ENCODE results near the gene CHRNA7.

The CHRNA7 gene

DNA sequence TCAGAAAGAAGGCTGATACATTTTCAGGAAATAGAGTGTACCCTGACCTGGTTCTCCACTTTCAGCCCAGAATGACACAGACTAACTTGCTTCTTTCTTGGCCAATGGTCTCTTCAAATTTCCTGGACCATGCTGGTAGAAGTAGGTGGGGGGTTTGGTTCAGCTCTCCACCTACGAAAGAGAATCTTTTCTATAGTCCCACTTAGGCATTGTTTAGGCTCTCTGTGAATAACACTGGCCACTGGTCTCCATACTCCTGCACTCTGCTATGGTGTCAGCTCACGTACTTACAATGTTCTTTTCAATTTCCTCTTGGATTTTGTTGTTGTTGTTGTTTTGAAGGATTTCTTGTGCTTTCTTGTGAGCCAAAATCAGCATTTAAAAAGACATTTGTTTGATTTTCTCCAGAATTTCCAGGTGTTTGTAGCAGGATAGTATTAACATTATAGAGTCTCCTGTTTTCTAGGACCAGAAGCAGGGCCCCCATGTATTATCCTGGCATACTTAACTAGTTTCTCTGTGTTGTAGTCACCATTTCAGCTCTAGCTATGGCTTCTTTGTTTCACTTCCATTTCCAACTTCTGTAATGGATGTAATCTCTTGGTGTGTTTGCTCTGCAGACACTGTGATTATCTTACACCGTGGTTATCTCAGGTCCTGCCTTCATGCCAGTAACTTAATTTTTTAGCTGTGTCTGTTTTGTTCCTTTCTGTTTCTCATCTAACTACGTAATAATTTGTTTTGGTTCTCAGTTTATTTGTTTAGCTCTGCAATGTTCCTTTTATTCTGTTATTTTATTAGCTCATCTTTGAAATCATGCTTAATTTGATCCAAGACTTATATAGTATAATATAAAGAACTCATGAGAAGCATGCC lies 61.4 kb downstream of the CHRNA7 start:
- no peak for DNase-seq

DNA sequence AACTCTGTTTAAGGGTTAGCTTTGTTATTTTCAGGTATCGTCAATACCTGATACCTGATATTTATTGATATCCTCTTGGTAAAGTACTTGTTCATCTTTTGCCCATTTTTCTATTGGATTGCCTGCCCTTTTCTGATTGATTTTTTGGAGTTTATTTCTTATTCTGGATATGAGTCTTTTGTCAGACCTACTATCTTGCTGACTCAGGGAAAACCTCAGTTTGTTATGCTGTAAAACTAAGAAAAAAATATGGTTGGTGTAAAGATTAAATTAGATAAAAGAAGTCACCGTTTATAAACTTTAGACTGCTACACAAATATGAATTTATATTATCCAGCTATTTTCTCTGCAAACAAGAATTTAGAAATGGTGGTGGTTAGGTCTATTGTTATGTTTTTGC lies 65.9 kb downstream of the CHRNA7 start:
- no peak for DNase-seq

DNA sequence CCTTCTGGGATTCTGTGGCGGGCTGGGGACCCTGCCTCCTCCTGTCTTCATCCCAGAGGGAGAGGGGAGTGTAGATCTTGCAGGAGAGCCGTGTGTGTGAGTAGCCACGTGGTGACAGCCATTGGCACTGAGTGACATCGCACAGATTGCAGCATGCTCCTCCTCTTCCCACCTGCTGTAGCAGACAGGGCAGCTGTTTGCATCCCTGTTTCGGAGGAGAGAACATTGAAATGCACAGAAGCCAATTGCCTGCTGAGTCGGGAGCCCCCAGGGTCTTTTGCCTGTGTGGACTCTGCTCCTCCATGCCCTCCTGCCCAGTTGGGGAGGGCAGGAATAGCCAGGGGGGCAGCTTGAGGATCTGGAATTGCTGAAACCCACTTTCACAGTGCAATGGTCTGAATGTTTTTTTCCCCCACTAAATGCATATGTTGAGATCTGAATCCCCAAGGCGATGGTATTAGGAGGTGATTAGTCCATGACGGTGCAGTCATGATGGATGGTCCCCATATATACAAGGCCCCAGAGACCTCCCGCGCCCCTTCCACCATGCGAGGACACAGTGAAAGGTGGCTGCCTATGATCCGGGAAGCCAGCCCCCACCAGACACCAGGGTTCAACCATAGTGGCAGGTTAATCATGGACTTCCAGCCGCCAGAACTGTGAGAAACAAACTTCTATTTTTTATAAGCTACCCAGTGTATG lies 66.8 kb downstream of the CHRNA7 start:
- no peak for DNase-seq

DNA sequence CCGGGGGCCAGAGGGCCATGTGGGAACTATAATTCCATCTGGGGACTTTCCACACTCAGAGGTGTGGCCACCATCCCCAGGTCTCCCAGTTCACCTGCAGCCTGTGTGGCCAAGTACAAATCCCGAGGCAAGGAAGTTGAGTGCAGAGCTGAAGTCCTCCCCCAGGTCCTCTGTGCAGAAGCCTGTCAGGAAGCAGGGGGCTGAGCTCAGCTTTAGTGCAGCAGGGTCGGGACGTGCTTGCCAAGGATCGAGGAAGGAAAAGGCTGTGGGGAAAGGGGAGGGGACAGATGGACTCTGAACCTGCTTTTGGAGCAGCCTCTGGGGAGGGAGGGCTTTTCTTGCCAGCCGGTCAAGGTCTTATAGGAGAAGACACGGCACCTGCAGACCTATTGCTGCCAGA lies 67.7 kb downstream of the CHRNA7 start:
- no peak for DNase-seq

DNA sequence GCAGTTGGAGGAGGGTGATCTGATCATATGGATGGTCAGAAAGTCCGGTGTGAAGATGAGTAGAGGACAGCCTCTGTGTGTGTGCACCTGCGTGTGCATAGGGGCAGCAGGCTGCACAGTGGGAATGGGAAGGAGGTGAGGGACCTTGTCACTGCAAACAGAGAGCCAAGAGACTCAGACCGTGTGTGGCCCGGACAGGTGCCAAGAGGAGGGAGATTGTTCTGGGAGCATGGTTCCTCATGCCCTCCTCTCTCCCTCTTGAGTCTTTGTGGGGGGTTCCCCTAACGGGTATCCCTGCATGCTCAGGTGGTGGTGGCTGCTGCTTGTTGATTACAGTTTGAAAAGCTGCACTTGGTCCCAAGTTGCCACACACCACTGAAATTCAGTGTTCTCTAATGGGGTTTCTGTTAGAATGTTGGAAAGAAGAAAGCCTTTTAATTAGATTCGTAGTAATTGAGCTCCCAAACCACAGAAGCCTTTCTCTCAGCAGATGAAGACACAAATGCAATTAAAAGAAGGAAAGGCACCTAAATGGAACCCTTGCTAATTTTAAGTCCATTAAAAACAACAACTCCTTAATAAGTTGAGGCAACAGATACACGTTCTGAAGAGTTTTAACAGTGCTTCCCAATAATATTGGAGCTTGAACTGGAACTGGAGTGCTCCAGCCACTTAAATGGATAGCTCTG lies 68.9 kb downstream of the CHRNA7 start:
- DNase-seq = no peak

DNA sequence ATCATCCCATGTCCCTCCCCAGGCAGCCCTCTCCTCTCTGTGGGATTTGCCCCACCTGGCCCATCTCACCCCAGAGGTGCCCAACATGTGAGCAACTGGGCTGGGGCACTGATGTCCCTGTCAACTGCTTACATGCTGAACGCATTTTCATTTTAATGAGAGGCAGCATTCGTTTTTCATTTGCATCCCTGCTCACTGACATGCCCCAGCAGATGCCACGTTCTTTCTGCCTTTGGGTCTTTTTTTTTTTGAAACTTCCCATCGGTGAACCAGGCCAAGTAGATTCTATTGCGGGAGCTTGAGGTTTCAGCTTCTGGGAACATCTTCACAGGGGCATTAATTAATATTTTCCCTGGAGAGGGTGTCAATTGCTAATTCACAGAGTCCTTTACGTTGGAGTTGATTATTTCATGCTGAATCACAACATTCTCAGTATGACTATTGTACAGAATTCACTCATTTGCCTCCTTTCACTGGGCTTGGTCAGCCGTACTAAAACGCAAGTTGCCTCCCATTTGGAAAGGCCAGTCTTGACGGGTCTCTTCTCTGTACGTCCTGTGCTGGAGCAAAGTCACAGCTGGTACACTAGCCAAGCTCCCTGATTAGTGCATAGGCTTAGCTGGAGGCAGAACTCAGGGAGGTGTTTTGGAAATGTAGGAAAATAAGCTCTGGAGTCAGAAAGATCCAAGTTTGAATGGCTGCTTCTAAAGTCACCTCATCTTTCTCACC lies 69.8 kb downstream of the CHRNA7 start:
- peak; percentile 9 for DNase-seq

DNA sequence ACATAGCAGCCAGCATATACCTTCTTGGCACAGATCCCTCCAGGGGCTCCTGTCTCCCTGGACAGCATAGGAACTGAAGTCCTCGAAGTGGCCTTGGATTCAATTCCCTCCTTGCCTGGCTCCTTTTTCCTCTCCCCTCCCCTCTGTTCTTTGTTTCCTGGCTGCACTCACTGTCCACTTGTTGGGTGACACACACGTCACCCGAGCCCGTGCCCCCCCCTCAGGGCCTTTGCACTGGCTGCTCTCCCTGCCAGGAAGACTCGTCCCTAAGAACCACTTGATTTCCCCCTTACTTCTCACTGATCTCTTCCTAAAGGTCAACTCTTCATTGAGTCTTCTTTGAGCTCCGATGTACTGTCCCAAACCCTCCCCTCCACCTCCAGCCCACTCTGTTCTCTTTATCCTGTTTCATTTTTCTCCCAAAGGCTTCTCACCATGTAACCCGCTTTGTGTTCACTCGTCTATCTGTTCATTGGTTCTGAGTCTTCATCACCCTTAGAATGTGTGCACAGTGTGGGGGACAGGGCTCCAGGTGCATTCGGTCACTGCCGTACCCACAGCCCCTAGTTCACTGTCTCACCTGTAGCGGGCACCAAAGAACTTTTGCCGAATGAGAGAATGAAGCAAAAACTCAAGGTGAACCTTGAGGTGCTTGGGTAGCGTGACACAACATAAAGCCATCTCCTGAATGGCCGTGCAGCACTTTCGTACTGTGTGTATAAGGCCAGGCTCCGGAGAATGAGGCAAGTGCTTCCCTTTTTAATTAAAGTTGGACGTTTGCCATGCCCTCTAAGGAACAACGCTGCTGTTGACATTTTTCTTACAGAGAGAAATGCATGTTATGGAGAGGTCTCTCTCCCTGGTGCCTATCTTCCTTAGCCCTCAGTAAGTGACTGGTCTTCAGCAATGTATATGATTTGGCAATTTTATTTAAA lies 74.0 kb downstream of the CHRNA7 start:
- DNase-seq = no peak

DNA sequence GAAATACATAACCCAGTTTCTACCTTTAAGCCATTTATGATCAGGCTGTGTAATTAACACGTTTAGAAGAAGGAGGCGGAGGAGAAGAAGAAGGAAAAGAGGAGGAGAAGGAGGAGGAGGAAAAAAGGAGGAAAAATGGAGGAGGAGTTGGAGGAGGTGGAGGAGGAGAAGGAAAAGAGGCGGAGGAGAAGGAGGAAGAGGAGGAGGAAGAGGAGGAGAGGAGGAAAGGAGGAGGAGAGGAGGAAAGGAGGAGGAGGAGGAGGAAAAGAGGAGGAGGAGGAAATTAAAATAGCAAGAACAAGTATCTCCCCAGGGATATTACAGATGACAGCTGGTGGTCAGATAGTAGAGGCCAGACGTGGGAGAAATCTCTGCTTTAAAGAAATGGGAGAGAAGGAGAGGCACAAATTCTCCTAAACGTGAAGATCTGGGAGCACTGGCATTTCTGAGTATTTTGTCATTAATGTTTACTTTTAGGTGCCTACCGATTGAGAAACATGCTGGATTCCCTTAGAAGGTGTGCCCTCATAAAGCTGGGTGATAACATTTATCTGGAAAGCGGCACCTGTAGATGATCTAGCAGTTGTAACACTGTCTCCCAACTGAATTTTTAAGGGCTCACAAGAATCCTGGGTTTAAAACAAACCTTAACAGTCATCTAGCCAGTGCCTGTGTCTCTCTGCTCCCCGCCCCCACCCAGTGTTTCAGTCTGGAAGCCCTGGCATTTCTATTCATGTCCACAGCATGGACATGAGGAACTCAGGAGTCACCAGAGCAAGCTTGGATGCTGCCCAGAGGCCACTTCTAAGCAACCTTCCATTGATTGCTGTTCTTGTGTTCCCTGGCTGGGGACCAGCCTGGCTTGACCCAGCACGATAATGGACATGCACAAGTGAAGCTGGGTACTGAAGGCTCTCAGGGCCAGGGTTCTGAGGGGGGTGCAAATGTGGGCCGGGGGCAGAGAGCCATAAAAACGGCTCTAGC lies 75.2 kb downstream of the CHRNA7 start:
- DNase-seq = no peak

DNA sequence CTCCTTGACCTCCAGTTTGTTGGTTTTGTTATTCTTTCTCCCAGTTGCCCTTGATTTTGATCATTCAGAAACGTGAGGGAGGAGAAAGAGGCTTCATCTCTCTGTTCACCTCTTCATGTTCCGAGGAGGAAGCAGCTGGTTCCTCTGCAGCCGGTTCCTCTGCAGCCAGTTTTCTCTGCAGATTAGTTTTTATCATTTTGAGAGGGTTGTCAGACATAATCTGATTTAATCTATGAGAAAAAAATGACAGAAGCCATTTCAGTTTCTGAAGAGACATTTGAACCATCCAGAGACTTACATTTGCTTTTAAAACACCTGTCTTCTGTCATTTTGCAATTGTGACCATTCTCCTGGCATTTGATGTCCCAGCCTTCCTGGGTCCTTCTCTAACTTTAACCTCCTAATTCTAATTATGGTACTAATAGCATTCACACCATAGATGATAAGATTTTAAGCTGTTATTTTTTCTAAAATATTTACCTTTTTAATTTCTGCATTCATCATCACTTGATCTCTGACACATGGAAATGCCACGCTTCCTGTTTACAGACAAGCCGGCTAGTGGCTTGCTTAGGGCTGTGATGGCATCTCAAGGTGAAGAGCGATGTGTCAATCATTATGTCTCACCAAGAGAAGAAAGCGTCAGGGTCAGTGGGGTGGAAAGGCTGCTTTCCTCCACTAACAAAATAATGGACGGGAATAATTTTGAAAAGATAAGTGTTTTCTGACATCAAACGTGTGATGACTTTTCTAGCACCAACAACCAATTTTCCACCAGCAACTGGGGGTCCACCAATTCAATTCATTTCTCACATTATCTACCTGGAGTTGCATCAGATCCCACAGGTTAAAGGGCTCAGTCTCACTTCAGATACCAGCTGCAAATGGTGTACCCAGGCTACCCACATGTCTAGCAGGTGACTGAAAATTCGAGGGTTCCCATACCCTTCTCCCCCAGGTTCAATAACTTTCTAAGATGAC lies 76.4 kb downstream of the CHRNA7 start:
- no peak for DNase-seq

DNA sequence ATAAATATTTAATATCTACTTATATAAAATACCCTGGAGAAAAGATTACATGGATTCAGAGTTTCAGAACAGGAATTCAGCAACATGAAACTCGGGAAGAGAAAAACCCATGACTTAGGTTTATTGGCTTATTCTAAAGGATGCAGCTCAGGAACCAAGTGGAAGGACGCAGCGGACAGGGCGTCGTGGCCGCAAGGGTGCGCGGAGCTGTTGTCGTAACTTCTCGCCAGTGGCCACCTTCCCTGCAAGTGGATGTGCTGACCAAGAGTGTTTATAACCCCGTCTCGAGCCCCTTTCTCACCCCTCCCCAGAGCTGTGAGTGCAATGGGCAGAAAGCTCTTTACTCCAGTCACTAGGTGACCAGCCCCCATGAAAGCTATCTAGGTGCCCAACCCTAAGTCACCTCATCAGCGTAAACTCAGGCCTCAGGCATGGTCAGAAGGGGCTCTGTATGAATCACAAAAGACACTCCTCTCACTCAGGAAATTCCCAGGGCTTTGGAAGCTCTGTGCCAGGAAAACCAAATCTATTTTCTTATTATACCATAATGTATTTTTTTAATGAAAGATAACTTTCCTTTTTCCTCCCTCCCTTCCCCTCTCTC lies 77.3 kb downstream of the CHRNA7 start:
- DNase-seq = no peak

DNA sequence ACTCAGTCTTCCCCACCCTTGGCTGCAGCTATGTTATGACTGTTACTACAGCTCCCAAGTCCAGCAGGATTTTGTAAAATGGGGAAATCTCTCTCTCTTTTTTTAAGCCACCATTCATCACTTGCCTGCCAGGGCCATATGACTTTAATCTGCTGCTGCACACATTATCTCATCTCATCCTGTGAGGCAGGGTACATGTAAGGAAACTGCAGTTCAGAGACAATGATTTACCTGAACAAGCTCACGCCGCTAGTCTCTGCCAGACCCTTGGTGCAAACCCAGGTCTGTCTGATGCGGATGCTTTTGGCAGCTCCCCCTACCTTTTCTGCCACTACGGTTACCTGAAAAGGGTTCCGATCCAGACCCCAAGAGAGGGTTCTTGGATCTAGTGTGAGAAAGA lies 78.3 kb downstream of the CHRNA7 start:
- DNase-seq = no peak

DNA sequence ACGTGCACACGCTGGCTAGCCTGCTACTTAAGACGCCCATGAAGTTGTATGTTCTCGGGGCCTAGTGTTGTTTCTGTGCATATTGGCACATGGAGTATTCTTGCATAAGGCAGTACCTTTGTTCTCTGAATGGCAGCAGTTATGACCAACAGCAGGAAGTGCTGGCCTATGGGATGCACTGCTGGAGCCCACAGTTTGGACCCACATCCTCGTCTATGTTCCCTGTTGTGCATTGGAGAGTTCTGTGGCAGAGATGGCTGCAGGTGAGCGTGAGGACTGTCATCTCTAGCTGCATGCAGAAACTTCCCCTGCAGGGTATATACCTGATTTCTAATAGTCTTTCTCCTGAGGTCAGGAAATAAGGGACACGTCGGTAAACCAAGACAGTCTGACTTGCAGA lies 81.8 kb downstream of the CHRNA7 start:
- no peak for DNase-seq

DNA sequence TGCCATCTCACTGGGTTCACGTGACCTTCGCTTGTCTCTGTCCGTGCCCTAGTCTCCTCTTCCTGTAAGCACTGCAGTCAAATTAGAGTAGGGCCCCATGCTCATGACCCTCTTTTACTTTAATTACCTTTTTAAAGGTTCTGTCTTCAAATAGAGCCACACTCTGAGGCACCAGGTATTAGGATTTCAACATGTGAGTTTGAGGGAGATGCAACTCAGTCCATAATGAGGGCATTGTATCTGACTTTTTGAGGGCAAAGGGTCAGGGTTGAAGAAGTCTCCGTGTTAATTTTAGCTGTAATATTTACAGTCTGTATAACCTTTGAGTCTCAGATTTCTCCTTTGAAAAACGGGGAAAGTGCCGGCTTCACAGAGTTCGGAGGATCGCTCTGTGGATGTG lies 82.9 kb downstream of the CHRNA7 start:
- no peak for DNase-seq

DNA sequence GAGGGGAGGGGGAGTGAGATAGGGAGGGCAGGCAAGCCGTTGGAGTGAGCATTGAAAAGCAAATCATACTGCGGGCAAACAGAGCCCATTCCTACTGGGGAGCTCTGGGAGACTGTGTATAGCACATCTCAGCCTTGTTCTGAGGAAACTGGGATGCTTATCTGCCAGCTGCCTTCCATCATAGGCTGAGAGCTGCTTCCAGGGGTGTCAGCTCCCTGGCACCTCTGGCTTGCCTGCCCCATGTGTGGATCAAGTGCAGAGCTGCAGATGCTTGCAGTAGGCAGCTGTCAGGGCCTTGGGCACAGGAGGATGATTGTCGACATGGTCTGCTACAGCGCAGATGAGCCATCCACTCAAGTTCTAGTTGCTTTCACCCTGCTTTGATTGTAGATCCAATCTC lies 86.8 kb downstream of the CHRNA7 start:
- no peak for DNase-seq

DNA sequence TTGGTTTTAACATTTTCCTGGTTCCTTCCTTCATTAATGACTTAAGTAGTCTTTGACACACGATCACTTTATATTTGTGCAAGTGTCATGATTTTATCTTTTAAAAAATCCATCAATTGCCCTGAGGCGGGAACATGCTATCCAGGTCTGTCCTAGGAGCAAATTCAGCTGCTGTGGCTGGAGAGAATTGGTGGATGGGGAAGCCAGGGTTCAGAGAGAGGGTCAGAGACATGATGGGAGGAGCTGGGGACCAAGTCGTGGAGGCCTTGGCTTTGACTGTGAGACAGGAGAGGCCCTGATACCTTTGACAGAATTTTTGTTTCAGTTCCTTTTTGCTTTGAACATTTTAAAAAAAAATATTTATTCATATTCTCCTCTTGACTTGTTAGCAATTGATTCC lies 89.0 kb downstream of the CHRNA7 start:
- DNase-seq = no peak

DNA sequence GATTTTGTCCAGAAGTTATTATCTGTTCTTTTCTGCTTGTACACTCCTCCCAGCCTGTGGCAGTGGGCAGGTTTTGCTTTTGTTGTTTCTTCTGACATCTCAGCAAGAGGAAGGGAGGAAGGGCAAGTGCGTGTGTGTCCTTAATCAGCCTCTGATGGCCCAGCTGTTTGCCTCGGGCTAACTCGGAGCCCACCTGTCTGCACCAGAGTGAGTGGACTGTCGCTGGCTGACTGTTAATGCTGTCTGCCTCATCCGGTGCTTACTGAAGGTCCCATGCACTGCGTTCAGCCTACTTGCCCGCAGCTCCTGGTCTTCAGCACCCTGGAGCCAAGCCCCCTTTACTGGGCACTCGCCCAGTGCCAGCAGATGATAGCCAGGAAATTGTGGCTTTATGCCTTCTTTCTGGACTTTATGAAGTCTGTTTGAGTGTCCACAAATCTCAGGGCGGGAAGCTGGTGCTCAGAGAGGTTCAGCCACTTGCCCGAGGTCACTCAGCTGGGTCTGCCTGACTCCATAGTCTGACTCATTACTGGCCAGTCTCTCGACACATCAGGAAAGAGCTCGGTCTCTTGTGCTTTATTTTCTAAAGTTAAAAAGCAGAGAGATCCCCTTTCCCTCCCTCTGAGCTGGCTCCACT lies 89.5 kb downstream of the CHRNA7 start:
- no peak for DNase-seq

DNA sequence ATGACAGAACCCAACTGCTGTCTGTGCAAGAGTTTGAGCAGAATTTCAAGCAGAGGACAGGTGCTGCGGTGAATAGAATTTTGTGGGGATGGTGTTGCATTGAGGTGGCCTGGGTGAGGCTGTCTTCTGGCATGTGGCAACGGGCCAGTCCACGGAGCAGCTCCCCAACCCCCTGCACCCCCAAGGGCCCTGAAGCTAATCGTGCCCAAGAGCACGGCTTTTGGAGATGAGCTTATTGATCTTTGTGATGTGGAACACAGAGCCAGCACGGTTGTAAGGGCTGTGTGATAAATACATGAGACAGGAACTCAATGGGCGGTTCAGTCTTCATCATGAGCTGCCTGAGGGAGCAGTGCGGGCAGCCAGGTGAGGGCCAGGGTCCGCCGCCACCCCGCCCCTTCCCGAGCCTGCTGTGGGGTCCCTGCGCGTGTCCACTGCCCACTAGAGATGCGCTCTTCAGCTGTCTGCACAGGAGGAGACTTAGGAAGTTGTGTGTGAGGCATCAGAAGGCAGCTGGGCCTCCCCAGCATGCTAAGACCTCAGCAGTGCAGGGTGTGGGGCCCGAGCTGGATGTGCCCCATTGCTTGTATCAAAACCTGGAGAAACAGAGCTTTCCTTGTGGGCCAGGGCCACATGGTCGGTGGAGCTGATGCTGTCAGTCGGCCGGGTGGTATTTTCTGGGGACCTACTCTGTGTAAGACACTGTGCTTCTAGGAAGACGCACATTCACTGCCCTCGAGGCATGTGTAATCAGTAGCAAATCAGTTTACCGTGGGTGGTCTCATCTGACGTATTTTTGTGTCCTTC lies 90.5 kb downstream of the CHRNA7 start:
- DNase-seq = no peak

DNA sequence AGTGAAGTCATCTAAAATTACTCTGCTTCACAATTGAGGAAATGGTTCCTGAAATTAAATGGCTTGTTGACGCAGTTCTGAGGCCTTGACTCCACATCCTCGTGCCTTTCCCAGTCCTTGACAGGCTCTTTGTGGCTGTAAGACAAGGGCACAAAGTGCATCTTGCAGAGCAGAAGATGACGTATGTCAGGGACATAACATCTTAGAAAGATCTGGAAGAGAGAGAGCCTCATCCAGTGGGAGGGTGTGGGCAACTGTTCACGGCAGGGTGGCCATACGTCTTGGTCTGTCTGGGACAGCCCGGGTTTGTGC lies 91.0 kb downstream of the CHRNA7 start:
- no peak for DNase-seq
